K562 (cell line): Measurements from ENCODE around the gene CGNL1. TPM values are rescaled to one million over a fixed set of nuclear protein-coding genes. Genes with fewer than 3 reads are reported as not detected.

Source experiments
- ATAC-seq: fragments of 200-7000 bp; cut with Tn5 transposase; 3 replicates; pipeline ENCODE4 v1.9.1; 2020; ENCODE audit warnings: moderate library complexity
- BruUV-seq: library from RNA; stranded (reverse); fragments of 400-500 nt; replicated peaks from 2 replicates; lab custom pipeline; 2021; lab: Mats Ljungman, UMichigan
- CTCF ChIA-PET: fragments of 300-600 bp; formaldehyde crosslinking; extraction: SDS; loops from one replicate; lab custom pipeline; 2021; ENCODE audit warnings: low intra/inter-chr PET ratio; lab: Yijun Ruan, JAX
- POLR2A ChIA-PET: fragments of 300-600, 350-650 bp; sonication (Branson Sonifier 250); formaldehyde crosslinking; extraction: SDS; loops from one replicate; lab custom pipeline; 2021; ENCODE audit warnings: antibody characterized with exemption, inconsistent platforms; lab: Yijun Ruan, JAX
- DNase-seq, 4 experiments: peaks; one replicate each; pipeline versions ENCODE4 v3.0.0 to v3.0.0-alpha.2; 2011 to 2018; ENCODE audit warnings: low spot score in 3 of 4, mixed read lengths in 3 of 4; ENCODE audit errors: extremely low read depth in 1 of 4
- FAIRE-seq: peaks from 2 replicates; lab custom pipeline; 2011; peaks lifted over from hg19 to GRCh38; lab: Jason Lieb, UNC
- H2AFZ ChIP-seq: 2 replicates; pipeline ENCODE4 v1.6.0; 2011; ENCODE audit warnings: low read depth, low read length, control low read depth, inconsistent platforms
- H3K27ac ChIP-seq: fragments of 200-600 bp; 3 replicates; pipeline ENCODE4 v1.8.0; 2011; ENCODE audit warnings: low read depth, mild to moderate bottlenecking, control low read depth, inconsistent platforms, low read length, moderate library complexity, mixed read lengths; ENCODE audit errors: extremely low read depth
- H3K27me3 ChIP-seq, 2 experiments: fragments of 300-600 bp in 1 of 2; 2 replicates in 1 of 2; 3 replicates in 1 of 2; pipeline versions ENCODE4 v1.6.0 to v1.8.0; 2011; ENCODE audit warnings: inconsistent platforms in 2 of 2, low read length in 2 of 2, mild to moderate bottlenecking in 1 of 2, mixed read lengths in 1 of 2, moderate library complexity in 1 of 2; ENCODE audit not compliant: control insufficient read depth in 2 of 2, insufficient read depth in 2 of 2
- H3K36me3 ChIP-seq: fragments of 300-600 bp; 3 replicates; pipeline ENCODE4 v1.8.0; 2011; ENCODE audit warnings: mild to moderate bottlenecking, low read length, inconsistent platforms; ENCODE audit not compliant: control insufficient read depth, insufficient read depth
- H3K4me1 ChIP-seq, 2 experiments: fragments of 200-600 bp in 1 of 2; replicated peaks in 1 of 2; 2 replicates in 1 of 2; 3 replicates in 1 of 2; pipeline versions ENCODE4 v1.5.1 to v1.8.0; 2011; ENCODE audit warnings: inconsistent platforms in 2 of 2, low read length in 2 of 2, mild to moderate bottlenecking in 1 of 2, mixed read lengths in 1 of 2, moderate library complexity in 1 of 2; ENCODE audit not compliant: control insufficient read depth in 2 of 2, insufficient read depth in 2 of 2
- H3K4me2 ChIP-seq: 2 replicates; pipeline ENCODE4 v1.6.1; 2011; ENCODE audit warnings: low read length, control low read depth, inconsistent platforms, mixed read lengths; ENCODE audit not compliant: insufficient read depth
- H3K4me3 ChIP-seq: fragments of 200-600 bp; sonication (generic), shearing (Covaris generic); 2 replicates; pipeline ENCODE4 v1.5.1; 2016; ENCODE audit warnings: control low read depth, inconsistent platforms
- H3K79me2 ChIP-seq: fragments of 200-600 bp; 3 replicates; pipeline ENCODE4 v1.8.0; 2011; ENCODE audit warnings: low read length, inconsistent platforms; ENCODE audit not compliant: control insufficient read depth, insufficient read depth
- H3K9ac ChIP-seq, 2 experiments: 2 replicates each; pipeline versions ENCODE4 v1.6.0 to v1.6.1; 2011; ENCODE audit warnings: low read depth in 2 of 2, low read length in 2 of 2, control low read depth in 1 of 2, inconsistent platforms in 1 of 2, mild to moderate bottlenecking in 1 of 2, mixed read lengths in 1 of 2; ENCODE audit not compliant: insufficient read depth in 1 of 2
- H3K9me1 ChIP-seq: one replicate; pipeline ENCODE4 v1.6.0; 2011; ENCODE audit warnings: inconsistent platforms, mild to moderate bottlenecking, low read length, moderate library complexity; ENCODE audit not compliant: control insufficient read depth, insufficient read depth
- H3K9me3 ChIP-seq: replicated peaks from 2 replicates; pipeline ENCODE4 v1.5.1; 2011; ENCODE audit warnings: low read depth, low read length, inconsistent platforms; ENCODE audit not compliant: control insufficient read depth, insufficient read depth
- H4K20me1 ChIP-seq: replicated peaks from 2 replicates; pipeline ENCODE4 v1.6.1; 2011; ENCODE audit warnings: low read length, inconsistent platforms, mixed read lengths; ENCODE audit not compliant: control insufficient read depth, insufficient read depth
- CXXC5 ChIP-seq: fragments of 250-450 bp; sonication (Bioruptor Pico); IDR thresholded peaks from 2 replicates; pipeline ENCODE4 v1.8.0; 2022; ENCODE audit warnings: inconsistent platforms, mild to moderate bottlenecking, moderate library complexity
- FOXK2 ChIP-seq, 2 experiments: fragments of 450-650 bp; IDR thresholded peaks in 1 of 2; conservative IDR thresholded peaks in 1 of 2; 2 replicates each; pipeline ENCODE4 v1.6.1; 2016; ENCODE audit warnings: low read depth in 2 of 2, mild to moderate bottlenecking in 1 of 2
- HDGF ChIP-seq: fragments of 450-650 bp; IDR thresholded peaks from 2 replicates; pipeline ENCODE4 v1.6.1; 2016
- HMGN3 ChIP-seq: IDR thresholded peaks from 2 replicates; pipeline ENCODE4 v1.6.1; 2011; ENCODE audit warnings: borderline replicate concordance, low read depth, mild to moderate bottlenecking, mixed read lengths, low read length; ENCODE audit not compliant: insufficient read length; ENCODE audit errors: extremely low read depth
- HSF4 ChIP-seq: fragments of 250-450 bp; sonication (Bioruptor Pico); IDR thresholded peaks from 2 replicates; pipeline ENCODE4 v2.1.2; 2022; ENCODE audit warnings: mild to moderate bottlenecking, moderate library complexity, borderline replicate concordance
- KLF1 ChIP-seq: fragments of 450-650 bp; IDR thresholded peaks from 2 replicates; pipeline ENCODE4 v1.6.1; 2016; ENCODE audit warnings: missing genetic modification characterization, missing compliant biosample characterization
- MAZ ChIP-seq, 2 experiments: fragments of 450-650 bp in 1 of 2; sonication (generic) in 1 of 2; formaldehyde crosslinking; IDR thresholded peaks in 1 of 2; conservative IDR thresholded peaks in 1 of 2; 2 replicates each; pipeline versions ENCODE4 v1.4.0 to v1.5.0; 2020; ENCODE audit warnings: mild to moderate bottlenecking in 1 of 2, missing genetic modification reagents in 1 of 2
- NFRKB ChIP-seq: fragments of 450-650 bp; IDR thresholded peaks from 2 replicates; pipeline ENCODE4 v1.6.1; 2016; ENCODE audit warnings: low read depth
- PHB ChIP-seq: fragments of 250-450 bp; sonication (Bioruptor Pico); IDR thresholded peaks from 2 replicates; pipeline ENCODE4 v1.5.0; 2021
- ZNF175 ChIP-seq: fragments of 200-800 bp; sonication (Bioruptor generic); IDR thresholded peaks from 2 replicates; pipeline ENCODE4 v1.6.1; 2016; ENCODE audit warnings: low read depth, mild to moderate bottlenecking, missing genetic modification characterization, missing compliant biosample characterization
- ZNF184 ChIP-seq: sonication (generic); formaldehyde crosslinking; IDR thresholded peaks from 2 replicates; pipeline ENCODE4 v1.5.0; 2020; ENCODE audit warnings: missing genetic modification reagents
- ZNF324 ChIP-seq: fragments of 250-450 bp; sonication (Bioruptor Pico); IDR thresholded peaks from 2 replicates; pipeline ENCODE4 v1.4.0; 2020; ENCODE audit warnings: mild to moderate bottlenecking
- WGBS: fragments of 100-300 bp; shearing (Covaris generic); methylation state at CpG from one replicate; pipeline ENCODE4 v1.1.6; 2016; ENCODE audit warnings: low coverage, mixed read lengths; ENCODE audit not compliant: insufficient coverage; ENCODE audit errors: missing lambda C conversion rate; 5-methylcytosine and 5-hydroxymethylcytosine counted together
- in situ Hi-C: fragments of 300-500 bp; cut with MboI; formaldehyde crosslinking; loops from 4 replicates; pipeline ENCODE4 v1.15.0; 2018; ENCODE audit warnings: inconsistent platforms, mixed read lengths
- intact Hi-C: fragments of 100-400 bp; cut with micrococcal nuclease; formaldehyde crosslinking; loops from 2 replicates; pipeline ENCODE4 v1.14.2; 2022
- polyA plus RNA-seq, 8 experiments: library from polyadenylated mRNA; depleted of rRNA in 4 of 8; stranded (reverse) in 5 of 8; unstranded in 3 of 8; fragments of >200 nt; fragmentation: Nextera tagmentation in 2 of 8; fragmentation: Illumina TruSeq in 1 of 8; extraction: Ambion mirVana in 2 of 8; extraction: Trizol in 1 of 8; gene quantifications; 2 replicates each; pipeline versions ENCODE4 v1.2.1 to v1.2.3, GENCODE V29; 2011 to 2014; ENCODE audit warnings: inconsistent platforms in 1 of 8, missing spikeins in 1 of 8
- total RNA-seq, 7 experiments: library from RNA; depleted of rRNA in 6 of 7; stranded (reverse); fragments of >200 nt in 6 of 7; fragmentation: Illumina TruSeq in 2 of 7; extraction: Trizol in 2 of 7; gene quantifications; 2 replicates each; pipeline versions ENCODE4 v1.2.1 to v1.2.3, GENCODE V29; 2011 to 2021; ENCODE audit warnings: low replicate concordance in 1 of 7
- TF ChIP-seq, protein P1 (sequence below): fragments of 250-450 bp; sonication (Bioruptor Pico); IDR thresholded peaks from 2 replicates; pipeline ENCODE4 v1.5.0; 2020; ENCODE audit warnings: mild to moderate bottlenecking, borderline replicate concordance

The CGNL1 gene
- total and polyA plus RNA-seq, 9 of the 15 experiments (the other 6 are each of a cell fraction or from before 2014, with no cell fraction given), result 0.01 to 0.07 TPM; not detected in 7

DNA sequence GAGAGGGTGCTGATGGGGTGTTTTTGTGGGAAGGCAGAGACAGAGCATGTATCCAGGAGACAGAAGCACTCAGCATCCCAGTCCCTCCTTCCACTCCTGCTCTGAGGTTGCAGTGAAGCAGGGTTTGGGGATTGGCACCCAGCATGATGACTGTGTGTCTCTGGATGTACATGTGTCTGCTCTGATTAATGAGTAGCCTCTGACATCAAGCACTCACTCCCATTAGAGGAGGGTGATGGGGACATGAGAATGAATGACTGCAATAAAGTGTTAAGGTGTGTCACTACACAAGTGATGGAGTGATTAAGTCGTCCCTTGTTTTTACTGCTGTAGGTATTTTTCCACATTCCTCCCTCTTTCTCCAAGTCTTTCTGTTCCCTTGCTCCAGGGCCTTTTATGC is 205.8 kb downstream of the CGNL1 start:
- ChIA-PET POLR2A (no interaction called here), CTCF (no interaction called here)
- H3K9me3 ChIP-seq, result no peaks in the 10 kb centered on the region
- no peak for ATAC-seq
- no peaks in the 10 kb centered on the region for H3K4me1 ChIP-seq
- H3K36me3 ChIP-seq, result no peaks in the 10 kb centered on the region
- H3K9me1 ChIP-seq, result no peaks in the 10 kb centered on the region
- H3K27me3 ChIP-seq, result peaks cover 0 to 19% of the 10 kb centered on the region in 2 experiments; a peak in 4 of 5 replicates
- in situ Hi-C loops (no loop called here), intact Hi-C loops (no loop called here)
- H3K9ac ChIP-seq, result no peak overlapping the region
- no peaks in the 10 kb centered on the region for H3K79me2 ChIP-seq
- H2AFZ ChIP-seq, result no peak overlapping the region
- H4K20me1 ChIP-seq, result no peaks in the 10 kb centered on the region
- no peak overlapping the region for H3K4me2 ChIP-seq
- no TSS peak for BruUV-seq
- FAIRE-seq, result no peak
- no peak for TF ChIP-seq ZNF184 (CRISPR knock-in tag)
- no peak for TF ChIP-seq ZNF175 (CRISPR knock-in tag)
- TF ChIP-seq FOXK2 (conservative IDR thresholded peaks at IDR 0.05 in 1 of 2, IDR thresholded peaks at IDR 0.05 in 1 of 2; ENCODE audit: low read depth in 2 of 2), result no peak
- TF ChIP-seq KLF1 (tag), result no peak
- no peak for TF ChIP-seq HSF4 (CRISPR knock-in tag)
- TF ChIP-seq, protein P1, sequence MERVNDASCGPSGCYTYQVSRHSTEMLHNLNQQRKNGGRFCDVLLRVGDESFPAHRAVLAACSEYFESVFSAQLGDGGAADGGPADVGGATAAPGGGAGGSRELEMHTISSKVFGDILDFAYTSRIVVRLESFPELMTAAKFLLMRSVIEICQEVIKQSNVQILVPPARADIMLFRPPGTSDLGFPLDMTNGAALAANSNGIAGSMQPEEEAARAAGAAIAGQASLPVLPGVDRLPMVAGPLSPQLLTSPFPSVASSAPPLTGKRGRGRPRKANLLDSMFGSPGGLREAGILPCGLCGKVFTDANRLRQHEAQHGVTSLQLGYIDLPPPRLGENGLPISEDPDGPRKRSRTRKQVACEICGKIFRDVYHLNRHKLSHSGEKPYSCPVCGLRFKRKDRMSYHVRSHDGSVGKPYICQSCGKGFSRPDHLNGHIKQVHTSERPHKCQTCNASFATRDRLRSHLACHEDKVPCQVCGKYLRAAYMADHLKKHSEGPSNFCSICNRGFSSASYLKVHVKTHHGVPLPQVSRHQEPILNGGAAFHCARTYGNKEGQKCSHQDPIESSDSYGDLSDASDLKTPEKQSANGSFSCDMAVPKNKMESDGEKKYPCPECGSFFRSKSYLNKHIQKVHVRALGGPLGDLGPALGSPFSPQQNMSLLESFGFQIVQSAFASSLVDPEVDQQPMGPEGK, result no peak
- TF ChIP-seq PHB (CRISPR knock-in tag), result no peak
- TF ChIP-seq CXXC5 (CRISPR knock-in tag), result no peak
- no peak for TF ChIP-seq HMGN3
- TF ChIP-seq ZNF324, result no peak
- TF ChIP-seq MAZ (CRISPR knock-in tag; conservative IDR thresholded peaks at IDR 0.05 in 1 of 2, IDR thresholded peaks at IDR 0.05 in 1 of 2), result no peak
- TF ChIP-seq HDGF, result no peak
- TF ChIP-seq NFRKB, result no peak
- DNase-seq, result no peak
- H3K4me3 ChIP-seq, result no peak overlapping the region
- no peak overlapping the region for H3K27ac ChIP-seq
- WGBS, result 0% methylated on average over 1 of the region's 1 CpG
